HG03571 (cell line): ENCODE data around the gene GMEB1.
"Not testable (repeated sequence)": the region's sequence is repeated elsewhere in the genome, so short reads cannot be mapped to it uniquely, and the experiment has no call there.

ENCODE experiments used
- ATAC-seq: cut with Tn5 transposase; IDR thresholded peaks from one replicate; pipeline ENCODE4 v1.9.1; 2021; ENCODE audit not compliant: unreplicated experiment

Gene GMEB1

GRCh38 chr1:28671254-28671780, 2.7 kb downstream of the GMEB1 start:
- no peak for ATAC-seq

GRCh38 chr1:28672971-28673370, 4.4 kb downstream of the GMEB1 start:
- not testable (repeated sequence) for ATAC-seq

- ATAC-seq = no peak
Observed at GRCh38 chr1:28675924-28676257, 7.3 kb downstream of the GMEB1 start.

GRCh38 chr1:28680151-28680550, 11.6 kb downstream of the GMEB1 start:
- no peak for ATAC-seq

- no peak for ATAC-seq
Observed at GRCh38 chr1:28682840-28683239, 14.3 kb downstream of the GMEB1 start.

GRCh38 chr1:28684937-28685336, 16.4 kb downstream of the GMEB1 start:
- no peak for ATAC-seq

GRCh38 chr1:28691627-28692026, 23.0 kb downstream of the GMEB1 start:
- not testable (repeated sequence) for ATAC-seq

GRCh38 chr1:28703629-28704028, 35.0 kb downstream of the GMEB1 start:
- ATAC-seq = no peak

GRCh38 chr1:28716336-28716735, 47.8 kb downstream of the GMEB1 start:
- ATAC-seq = no peak

- no peak for ATAC-seq
Observed at GRCh38 chr1:28718166-28718565, 49.6 kb downstream of the GMEB1 start.

GRCh38 chr1:28718586-28719331, 50.2 kb downstream of the GMEB1 start:
- ATAC-seq = no peak

- no peak for ATAC-seq
Observed at GRCh38 chr1:28719332-28719619, 50.7 kb downstream of the GMEB1 start.

- no peak for ATAC-seq
Observed at GRCh38 chr1:28720376-28720775, 51.8 kb downstream of the GMEB1 start.

GRCh38 chr1:28721927-28722326, 53.3 kb downstream of the GMEB1 start:
- not testable (repeated sequence) for ATAC-seq

GRCh38 chr1:28725365-28725764, 56.8 kb downstream of the GMEB1 start:
- not testable (repeated sequence) for ATAC-seq

GRCh38 chr1:28735961-28736449, 67.4 kb downstream of the GMEB1 start:
- no peak for ATAC-seq

- peak; percentile 82 for ATAC-seq
Observed at GRCh38 chr1:28736450-28737306, 68.1 kb downstream of the GMEB1 start, which contains the start of gene YTHDF2. Gene YTHDF2 (plus strand): TSS chr1:28736940. CDS start chr1:28737121, 181 bp downstream.

GRCh38 chr1:28737307-28738132, 68.9 kb downstream of the GMEB1 start:
- ATAC-seq = peak; percentile 18

GRCh38 chr1:28740118-28740517, 71.5 kb downstream of the GMEB1 start:
- ATAC-seq = no peak

GRCh38 chr1:28744184-28744583, 75.6 kb downstream of the GMEB1 start:
- no peak for ATAC-seq

- no peak for ATAC-seq
Observed at GRCh38 chr1:28745653-28746173, 77.1 kb downstream of the GMEB1 start.
